ENCODE results near the gene CSNK2B. TPM values are rescaled to one million over a fixed set of nuclear protein-coding genes. Genes with fewer than 3 reads are reported as not detected.

CSNK2B gene
- total and polyA plus RNA-seq, 2 donors from 2014 or later = 130 to 270 TPM

DNA sequence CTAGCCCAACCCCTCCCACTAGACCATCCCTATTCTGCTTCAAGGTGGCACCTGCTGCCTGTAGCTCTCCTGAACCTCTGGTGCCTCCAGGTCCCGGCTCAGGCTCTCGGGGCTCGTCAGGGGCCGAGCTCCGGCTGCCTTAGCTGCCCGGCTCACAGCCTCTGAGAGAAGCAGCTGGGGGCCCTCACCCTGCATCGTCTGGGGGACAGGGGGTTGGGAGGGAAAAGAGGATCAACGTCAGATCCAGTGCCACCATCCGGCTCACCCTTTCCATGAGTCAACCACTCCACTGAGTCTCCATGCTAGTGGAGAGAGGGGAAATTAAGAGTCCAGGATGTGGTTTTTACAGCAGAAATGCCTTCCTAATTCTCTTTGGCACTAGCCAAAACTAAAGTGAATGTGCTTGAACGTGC is 26.4 kb upstream of the CSNK2B start:
- no peak overlapping the region for H3K9ac ChIP-seq (ENCODE audit: low read length in 3 of 3)
- FAIRE-seq (no peak), DNase-seq (no peak)
- no peaks in the 10 kb centered on the region for H3K4me1 ChIP-seq (ENCODE audit: control insufficient read depth in 2 of 3, insufficient read depth in 2 of 3, low read depth in 1 of 3, low read length in 3 of 3)
- H3K4me3 ChIP-seq (ENCODE audit: low read length in 3 of 3) = no peak overlapping the region
- no peaks in the 10 kb centered on the region for H3K9me3 ChIP-seq (ENCODE audit: control insufficient read depth in 2 of 3, insufficient read depth in 1 of 3, low read length in 3 of 3)
- peaks cover 5 to 85% (median 54%) of the 10 kb centered on the region in 3 donors for H3K36me3 ChIP-seq (ENCODE audit: control insufficient read depth in 2 of 3, insufficient read depth in 3 of 3, low read length in 3 of 3)
- intact Hi-C loops (cut with DNase I) = no loop called here
- TF ChIP-seq, protein P1, sequence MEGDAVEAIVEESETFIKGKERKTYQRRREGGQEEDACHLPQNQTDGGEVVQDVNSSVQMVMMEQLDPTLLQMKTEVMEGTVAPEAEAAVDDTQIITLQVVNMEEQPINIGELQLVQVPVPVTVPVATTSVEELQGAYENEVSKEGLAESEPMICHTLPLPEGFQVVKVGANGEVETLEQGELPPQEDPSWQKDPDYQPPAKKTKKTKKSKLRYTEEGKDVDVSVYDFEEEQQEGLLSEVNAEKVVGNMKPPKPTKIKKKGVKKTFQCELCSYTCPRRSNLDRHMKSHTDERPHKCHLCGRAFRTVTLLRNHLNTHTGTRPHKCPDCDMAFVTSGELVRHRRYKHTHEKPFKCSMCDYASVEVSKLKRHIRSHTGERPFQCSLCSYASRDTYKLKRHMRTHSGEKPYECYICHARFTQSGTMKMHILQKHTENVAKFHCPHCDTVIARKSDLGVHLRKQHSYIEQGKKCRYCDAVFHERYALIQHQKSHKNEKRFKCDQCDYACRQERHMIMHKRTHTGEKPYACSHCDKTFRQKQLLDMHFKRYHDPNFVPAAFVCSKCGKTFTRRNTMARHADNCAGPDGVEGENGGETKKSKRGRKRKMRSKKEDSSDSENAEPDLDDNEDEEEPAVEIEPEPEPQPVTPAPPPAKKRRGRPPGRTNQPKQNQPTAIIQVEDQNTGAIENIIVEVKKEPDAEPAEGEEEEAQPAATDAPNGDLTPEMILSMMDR (IDR thresholded peaks at IDR 0.05; ENCODE audit: borderline replicate concordance, extremely low read depth, insufficient read depth) = no peak
- no peaks in the 10 kb centered on the region for H3K27me3 ChIP-seq (ENCODE audit: control insufficient read depth, insufficient read depth, low read length)
- H3K27ac ChIP-seq (ENCODE audit: low read depth in 2 of 2, low read length in 2 of 2) = no peak overlapping the region

DNA sequence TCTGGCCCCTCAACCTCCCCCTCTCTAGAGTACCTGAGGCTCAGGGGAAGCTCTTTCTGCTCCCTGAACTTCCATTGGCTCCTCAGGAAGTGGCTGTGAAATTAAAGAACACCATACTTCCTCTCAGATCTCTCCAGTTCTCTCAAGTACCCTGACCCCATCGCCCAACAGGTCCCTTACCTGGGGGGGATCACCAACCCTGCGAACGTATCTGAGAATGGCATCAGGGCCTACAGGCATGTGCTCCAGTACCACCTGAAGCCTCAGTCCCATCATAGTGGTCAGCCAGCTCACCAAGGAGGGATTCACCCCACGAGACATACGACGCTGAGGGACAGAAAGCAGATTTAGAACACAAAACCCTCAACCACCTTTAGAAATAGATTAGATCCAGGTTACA is 25.3 kb upstream of the CSNK2B start:
- TF ChIP-seq, protein P1 (IDR thresholded peaks at IDR 0.05; ENCODE audit: borderline replicate concordance, extremely low read depth, insufficient read depth) = no peak
- Histone ChIP-seq H3K9ac (ENCODE audit: low read length in 3 of 3) (no peak overlapping the region), H3K9me3 (ENCODE audit: control insufficient read depth in 2 of 3, insufficient read depth in 1 of 3, low read length in 3 of 3) (no peaks in the 10 kb centered on the region), H3K27ac (ENCODE audit: low read depth in 2 of 2, low read length in 2 of 2) (no peak overlapping the region), H3K36me3 (ENCODE audit: control insufficient read depth in 2 of 3, insufficient read depth in 3 of 3, low read length in 3 of 3) (peaks cover 4 to 84% (median 55%) of the 10 kb centered on the region in 3 donors), H3K27me3 (ENCODE audit: control insufficient read depth, insufficient read depth, low read length) (no peaks in the 10 kb centered on the region), H3K4me3 (ENCODE audit: low read length in 3 of 3) (no peak overlapping the region), H3K4me1 (ENCODE audit: control insufficient read depth in 2 of 3, insufficient read depth in 2 of 3, low read depth in 1 of 3, low read length in 3 of 3) (no peaks in the 10 kb centered on the region)
- FAIRE-seq (no peak), DNase-seq (no peak)
- intact Hi-C loops (cut with DNase I) = no loop called here

DNA sequence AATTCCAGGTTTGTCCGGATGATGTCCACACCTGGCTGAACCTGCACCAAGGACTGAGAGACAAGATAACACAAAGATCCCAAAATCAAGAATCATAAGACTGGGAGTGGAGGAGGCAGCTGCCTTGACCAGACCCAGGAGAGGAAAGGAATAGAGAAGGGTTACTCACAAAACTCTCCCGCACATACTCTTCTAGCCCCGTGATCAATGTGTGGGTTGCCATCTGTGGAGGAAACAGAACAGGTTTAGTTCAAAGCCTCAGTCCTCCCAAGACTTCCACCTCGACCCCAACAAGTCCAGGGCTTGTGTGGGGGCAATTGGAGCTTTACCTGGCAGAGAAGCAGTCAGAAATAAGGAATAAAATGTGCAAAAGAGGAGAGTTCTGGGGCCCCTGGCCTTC is 24.5 kb upstream of the CSNK2B start:
- H3K4me1 ChIP-seq (ENCODE audit: control insufficient read depth in 2 of 3, insufficient read depth in 2 of 3, low read depth in 1 of 3, low read length in 3 of 3) = no peaks in the 10 kb centered on the region
- TF ChIP-seq, protein P1 (IDR thresholded peaks at IDR 0.05; ENCODE audit: borderline replicate concordance, extremely low read depth, insufficient read depth) = no peak
- no peaks in the 10 kb centered on the region for H3K27me3 ChIP-seq (ENCODE audit: control insufficient read depth, insufficient read depth, low read length)
- DNase-seq (no peak), FAIRE-seq (no peak)
- H3K9me3 ChIP-seq (ENCODE audit: control insufficient read depth in 2 of 3, insufficient read depth in 1 of 3, low read length in 3 of 3) = no peaks in the 10 kb centered on the region
- H3K4me3 ChIP-seq (ENCODE audit: low read length in 3 of 3) = no peak overlapping the region
- H3K36me3 ChIP-seq (ENCODE audit: control insufficient read depth in 2 of 3, insufficient read depth in 3 of 3, low read length in 3 of 3) = peaks cover 4 to 82% (median 54%) of the 10 kb centered on the region in 3 donors
- H3K9ac ChIP-seq (ENCODE audit: low read length in 3 of 3) = no peak overlapping the region
- H3K27ac ChIP-seq (ENCODE audit: low read depth in 2 of 2, low read length in 2 of 2) = no peak overlapping the region
- intact Hi-C loops (cut with DNase I) = no loop called here
